Keratinocyte (primary cell): ENCODE results near the gene NAP1L4. TPM values are rescaled to one million over a fixed set of nuclear protein-coding genes. Genes with fewer than 3 reads are reported as not detected.

ENCODE experiments used
- DNase-seq: peaks from one replicate; pipeline ENCODE4 v3.0.0-alpha.2; 2011; ENCODE audit warnings: low read depth, missing footprints, low spot score
- FAIRE-seq: peaks from 2 replicates; lab custom pipeline; 2011; peaks lifted over from hg19 to GRCh38; lab: Jason Lieb, UNC
- H2AFZ ChIP-seq: 2 replicates; pipeline ENCODE4 v1.6.0; 2012; ENCODE audit warnings: low read length, control low read depth, inconsistent platforms; ENCODE audit not compliant: control insufficient read depth
- H3K27ac ChIP-seq: 2 replicates; pipeline ENCODE4 v1.5.1; 2011; ENCODE audit warnings: low read length; ENCODE audit not compliant: control insufficient read depth, insufficient read depth
- H3K27me3 ChIP-seq: 3 replicates; pipeline ENCODE4 v1.6.0; 2011; ENCODE audit warnings: low read length; ENCODE audit not compliant: control insufficient read depth, insufficient read depth; ENCODE audit errors: extremely low read depth
- H3K36me3 ChIP-seq, 2 experiments: 2 replicates in 1 of 2; 3 replicates in 1 of 2; pipeline ENCODE4 v1.5.1; 2011; ENCODE audit warnings: low read length in 2 of 2, mild to moderate bottlenecking in 1 of 2; ENCODE audit not compliant: control insufficient read depth in 2 of 2, insufficient read depth in 2 of 2; ENCODE audit errors: extremely low read depth in 1 of 2
- H3K4me1 ChIP-seq: 3 replicates; pipeline ENCODE4 v1.5.1; 2011; ENCODE audit warnings: low read length; ENCODE audit not compliant: control insufficient read depth, insufficient read depth; ENCODE audit errors: extremely low read depth
- H3K4me2 ChIP-seq: 3 replicates; pipeline ENCODE4 v1.6.0; 2011; ENCODE audit warnings: low read depth, low read length; ENCODE audit not compliant: control insufficient read depth, insufficient read depth; ENCODE audit errors: extremely low read depth
- H3K4me3 ChIP-seq, 3 experiments: fragments of 200-600 bp in 1 of 3; sonication (generic) in 1 of 3; 2 replicates in 2 of 3; 3 replicates in 1 of 3; pipeline ENCODE4 v1.5.1; 2011 to 2016; ENCODE audit warnings: low read length in 3 of 3, mild to moderate bottlenecking in 3 of 3, control low read depth in 2 of 3, inconsistent platforms in 1 of 3, low read depth in 1 of 3, mixed read lengths in 1 of 3, mixed run types in 1 of 3, moderate library complexity in 1 of 3; ENCODE audit not compliant: control insufficient read depth in 2 of 3, insufficient read depth in 2 of 3; ENCODE audit errors: extremely low read depth in 1 of 3
- H3K79me2 ChIP-seq: 2 replicates; pipeline ENCODE4 v1.6.0; 2012; ENCODE audit warnings: low read length; ENCODE audit not compliant: control insufficient read depth, insufficient read depth
- H3K9ac ChIP-seq: 3 replicates; pipeline ENCODE4 v1.6.0; 2011; ENCODE audit warnings: low read length; ENCODE audit not compliant: control insufficient read depth, insufficient read depth; ENCODE audit errors: extremely low read depth
- H3K9me1 ChIP-seq: 3 replicates; pipeline ENCODE4 v1.6.0; 2011; ENCODE audit warnings: low read length; ENCODE audit not compliant: control insufficient read depth, insufficient read depth; ENCODE audit errors: extremely low read depth
- H3K9me3 ChIP-seq: 2 replicates; pipeline ENCODE4 v1.5.1; 2012; ENCODE audit warnings: low read depth, low read length; ENCODE audit not compliant: control insufficient read depth
- H4K20me1 ChIP-seq: 3 replicates; pipeline ENCODE4 v1.6.0; 2011; ENCODE audit warnings: low read length; ENCODE audit not compliant: control insufficient read depth, insufficient read depth; ENCODE audit errors: extremely low read depth
- CTCF ChIP-seq, 3 experiments: IDR thresholded peaks in 1 of 3; conservative IDR thresholded peaks in 1 of 3; optimal IDR thresholded peaks in 1 of 3; 2 replicates in 2 of 3; 3 replicates in 1 of 3; pipeline versions ENCODE3 to v1.5.1; 2011; ENCODE audit warnings: low read length in 3 of 3, mild to moderate bottlenecking in 3 of 3, moderate library complexity in 2 of 3, control low read depth in 1 of 3, inconsistent platforms in 1 of 3; ENCODE audit not compliant: insufficient read depth in 2 of 3; ENCODE audit errors: extremely low read depth in 1 of 3
- EZH2 ChIP-seq: IDR thresholded peaks from one replicate; pipeline ENCODE4 v1.6.1; 2012; ENCODE audit warnings: inconsistent platforms, mild to moderate bottlenecking, low read length, moderate library complexity
- dilution Hi-C: fragments of 300-500 bp; cut with MboI; formaldehyde crosslinking; loops from one replicate; pipeline ENCODE4 v1.7.0; 2020; ENCODE audit warnings: low sequenced_read_pairs; ENCODE audit not compliant: extremely low pct_ligation_motif_present
- polyA plus RNA-seq, 5 experiments: library from polyadenylated mRNA; depleted of rRNA in 3 of 5; stranded (reverse) in 3 of 5; stranded (forward) in 1 of 5; unstranded in 1 of 5; fragments of >200 nt; gene quantifications; 1 replicate in 1 of 5; 2 replicates in 3 of 5; 3 replicates in 1 of 5; pipeline versions ENCODE4 v1.2.1 to v1.2.3, GENCODE V29; 2011 to 2012; ENCODE audit warnings: missing spikeins in 2 of 5, low read depth in 1 of 5, low replicate concordance in 1 of 5

The NAP1L4 gene
- polyA plus RNA-seq, 1 donor (not counting 4 experiments of a cell fraction or from before 2014, with no cell fraction given) = 136 TPM

GRCh38 chr11:3006505-3007260 lies 14.6 kb upstream of the NAP1L4 start:
- Histone ChIP-seq H3K9me3 (no peaks in the 10 kb centered on the region), H4K20me1 (no peaks in the 10 kb centered on the region), H3K4me1 (peaks cover 26% of the 10 kb centered on the region), H2AFZ (no peak overlapping the region), H3K36me3 (peaks cover 22 to 47% of the 10 kb centered on the region in 2 experiments), H3K4me2 (no peak overlapping the region), H3K79me2 (no peaks in the 10 kb centered on the region), H3K9ac (no peak overlapping the region), H3K27me3 (no peaks in the 10 kb centered on the region), H3K4me3 (no peak overlapping the region), H3K9me1 (no peaks in the 10 kb centered on the region), H3K27ac (no peak overlapping the region)
- FAIRE-seq (no peak), DNase-seq (no peak)
- dilution Hi-C loops = no loop called here
- TF ChIP-seq CTCF (optimal IDR thresholded peaks at IDR 0.05 in 1 of 3, IDR thresholded peaks at IDR 0.05 in 1 of 3, conservative IDR thresholded peaks at IDR 0.05 in 1 of 3; ENCODE audit: extremely low read depth in 1 of 3, insufficient read depth in 2 of 3, low read length in 3 of 3) (no peak), EZH2 (no peak)

GRCh38 chr11:3004481-3004880 lies 12.4 kb upstream of the NAP1L4 start:
- dilution Hi-C loops = no loop called here
- no peak for DNase-seq
- no peak for TF ChIP-seq CTCF (optimal IDR thresholded peaks at IDR 0.05 in 1 of 3, IDR thresholded peaks at IDR 0.05 in 1 of 3, conservative IDR thresholded peaks at IDR 0.05 in 1 of 3; ENCODE audit: extremely low read depth in 1 of 3, insufficient read depth in 2 of 3, low read length in 3 of 3)
- TF ChIP-seq EZH2 = no peak
- no peak overlapping the region for H3K4me3 ChIP-seq
- no peaks in the 10 kb centered on the region for H3K79me2 ChIP-seq
- no peak overlapping the region for H2AFZ ChIP-seq
- peak overlapping the region; percentile 66 for H3K27ac ChIP-seq
- peaks cover 16 to 48% of the 10 kb centered on the region in 2 experiments for H3K36me3 ChIP-seq
- peak overlapping the region; percentile 4 for H3K9ac ChIP-seq
- no peaks in the 10 kb centered on the region for H3K27me3 ChIP-seq
- peaks cover 4% of the 10 kb centered on the region for H4K20me1 ChIP-seq
- peak overlapping the region; percentile 62 for H3K4me2 ChIP-seq
- H3K9me3 ChIP-seq = no peaks in the 10 kb centered on the region
- H3K4me1 ChIP-seq = peaks cover 46% of the 10 kb centered on the region
- H3K9me1 ChIP-seq = no peaks in the 10 kb centered on the region
- no peak for FAIRE-seq
